Measurements from ENCODE around the gene PRB2. TPM values are rescaled to one million over a fixed set of nuclear protein-coding genes. Genes with fewer than 3 reads are reported as not detected.
"Not testable (repeated sequence)": the region's sequence is repeated elsewhere in the genome, so short reads cannot be mapped to it uniquely, and the experiment has no call there.

Gene PRB2
- polyA plus RNA-seq (2012; ENCODE audit: insufficient read depth, insufficient read length, low read depth): not detected

DNA sequence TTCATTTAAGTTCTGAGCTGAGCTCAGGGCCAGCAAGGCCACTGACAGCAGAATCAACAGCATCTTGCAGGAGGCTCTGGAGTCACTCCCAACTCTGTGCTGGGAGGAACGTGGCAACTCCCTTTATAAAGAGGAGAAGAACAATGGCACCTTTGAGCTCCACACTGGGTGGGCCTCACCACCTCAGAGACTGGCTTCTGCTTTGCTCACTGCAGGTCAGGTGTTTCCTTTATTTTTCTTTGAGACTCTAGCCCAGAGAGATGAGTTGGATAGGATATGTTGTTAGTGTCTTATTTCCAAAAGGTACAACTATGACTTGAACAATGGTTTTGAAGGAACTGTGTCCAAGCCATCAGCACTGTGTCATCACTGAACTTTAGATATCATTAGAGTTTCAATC, at the start of gene PRB2:
Gene PRB2, minus strand, starts transcription at position 101 of the 400 bp plus-strand sequence. Its CDS starts 38 bp downstream, at position 63.
- H3K27me3 ChIP-seq; DNase-seq; H3K4me1 ChIP-seq; H3K9me3 ChIP-seq; H3K4me3 ChIP-seq (ENCODE audit: low read depth, low read length); H3K36me3 ChIP-seq: not testable (repeated sequence)

DNA sequence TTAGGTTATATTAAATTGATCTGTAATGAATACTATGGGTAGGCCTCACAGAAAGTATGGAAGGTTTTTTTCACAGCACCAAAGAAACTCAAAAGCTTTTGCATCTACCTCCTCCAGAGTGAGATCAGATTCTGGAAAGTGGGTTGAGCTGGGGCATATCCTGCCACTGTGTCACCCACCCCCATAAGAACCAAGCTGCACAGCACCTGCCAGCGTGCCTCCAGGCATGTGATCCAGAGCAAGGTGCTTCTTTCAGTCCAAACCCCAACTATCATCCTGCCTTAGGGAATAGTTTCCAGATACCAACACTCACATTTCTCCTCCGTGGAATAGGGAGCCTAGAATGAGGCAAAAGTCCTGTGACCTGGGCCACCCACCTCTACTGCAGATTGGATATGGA, 42.6 kb upstream of the PRB2 start:
- DNase-seq: no peak
- Histone ChIP-seq H3K36me3 (no peaks in the 10 kb centered on the region), H3K4me1 (no peaks in the 10 kb centered on the region), H3K27me3 (no peaks in the 10 kb centered on the region), H3K4me3 (ENCODE audit: low read depth, low read length) (no peak overlapping the region), H3K9me3 (no peaks in the 10 kb centered on the region; the same call in 1 of the 2 replicates)
- TF ChIP-seq CTCF (IDR thresholded peaks at IDR 0.05; ENCODE audit: low read depth, low read length): no peak

DNA sequence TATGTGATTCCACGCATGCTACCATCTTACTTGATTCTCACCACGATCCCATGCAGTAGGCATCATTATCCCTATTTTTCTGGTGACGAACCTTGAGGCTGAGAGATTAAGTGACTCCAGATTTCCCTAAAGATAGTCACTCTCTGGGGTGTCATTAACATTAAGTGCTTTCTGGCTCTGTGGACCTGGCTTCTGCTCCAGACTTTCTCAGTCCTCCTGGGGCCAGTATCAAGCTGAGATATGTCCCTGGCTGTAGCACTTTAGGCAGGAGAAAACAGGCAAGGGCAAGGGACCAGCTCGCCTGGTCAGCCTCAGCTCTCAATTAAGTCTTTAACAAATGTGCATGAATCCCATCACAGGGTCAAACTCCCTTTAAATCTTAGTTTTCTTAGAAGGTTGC, 38.3 kb upstream of the PRB2 start:
- no peak for DNase-seq
- Histone ChIP-seq H3K4me1 (no peaks in the 10 kb centered on the region), H3K36me3 (no peaks in the 10 kb centered on the region), H3K4me3 (ENCODE audit: low read depth, low read length) (no peak overlapping the region), H3K27me3 (no peaks in the 10 kb centered on the region; the same call in 1 of the 2 replicates), H3K9me3 (no peaks in the 10 kb centered on the region; the same call in 1 of the 2 replicates)
- no peak for TF ChIP-seq CTCF (IDR thresholded peaks at IDR 0.05; ENCODE audit: low read depth, low read length)

GRCh38 chr12:11431486-11431885, 36.1 kb upstream of the PRB2 start:
- no peaks in the 10 kb centered on the region for H3K4me1 ChIP-seq
- H3K36me3 ChIP-seq: no peaks in the 10 kb centered on the region
- no peak overlapping the region for H3K4me3 ChIP-seq (ENCODE audit: low read depth, low read length)
- DNase-seq: no peak
- no peaks in the 10 kb centered on the region; the same call in 1 of the 2 replicates for H3K27me3 ChIP-seq
- TF ChIP-seq CTCF (IDR thresholded peaks at IDR 0.05; ENCODE audit: low read depth, low read length): no peak
- H3K9me3 ChIP-seq: no peaks in the 10 kb centered on the region

DNA sequence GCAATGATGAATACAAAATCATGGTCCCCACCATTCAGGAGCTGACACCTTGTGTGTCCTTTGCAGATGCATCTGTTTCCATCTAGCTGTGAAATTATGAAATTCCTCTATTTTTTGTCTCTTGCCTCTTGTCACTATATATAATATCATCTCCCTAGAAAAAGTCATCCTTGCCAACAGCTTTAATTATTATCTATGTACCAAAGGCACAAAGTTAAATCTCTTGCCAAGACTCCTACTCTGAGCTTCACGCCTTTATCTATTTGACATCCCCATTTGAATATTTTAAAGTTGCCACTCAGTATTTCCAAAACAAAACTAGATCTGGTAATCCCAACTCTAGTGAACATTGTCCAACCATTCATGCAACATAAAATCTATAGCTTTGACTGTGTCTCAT, 32.0 kb upstream of the PRB2 start:
- Histone ChIP-seq H3K27me3 (no peaks in the 10 kb centered on the region; the same call in 1 of the 2 replicates), H3K4me3 (ENCODE audit: low read depth, low read length) (no peak overlapping the region), H3K9me3 (no peaks in the 10 kb centered on the region), H3K4me1 (no peaks in the 10 kb centered on the region), H3K36me3 (no peaks in the 10 kb centered on the region)
- TF ChIP-seq CTCF (IDR thresholded peaks at IDR 0.05; ENCODE audit: low read depth, low read length): no peak
- DNase-seq: no peak

DNA sequence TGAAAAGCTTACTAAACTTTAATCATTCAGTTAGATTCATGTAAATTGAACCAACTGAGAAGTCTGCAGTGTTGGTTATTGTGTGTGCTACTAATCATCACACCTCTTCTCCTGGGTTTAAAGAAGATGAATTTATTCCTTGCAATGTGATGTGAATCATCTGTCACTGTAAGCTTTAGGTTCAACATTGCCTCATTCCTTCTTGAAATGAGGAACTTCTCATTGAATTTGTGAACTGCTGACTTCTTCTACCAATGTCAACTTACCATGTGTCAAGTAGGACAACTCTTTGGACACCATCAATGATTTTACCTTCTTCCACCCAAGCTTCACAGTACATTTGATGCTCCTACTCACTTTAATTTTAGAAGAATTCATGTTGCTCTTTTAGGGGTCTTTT, 17.4 kb upstream of the PRB2 start:
- H3K36me3 ChIP-seq: no peaks in the 10 kb centered on the region
- TF ChIP-seq CTCF (IDR thresholded peaks at IDR 0.05; ENCODE audit: low read depth, low read length): no peak
- DNase-seq: no peak
- H3K27me3 ChIP-seq: peaks cover 1% of the 10 kb centered on the region; the same call in 1 of the 2 replicates
- no peaks in the 10 kb centered on the region for H3K4me1 ChIP-seq
- no peak overlapping the region for H3K4me3 ChIP-seq (ENCODE audit: low read depth, low read length)
- H3K9me3 ChIP-seq: peaks cover 4% of the 10 kb centered on the region

DNA sequence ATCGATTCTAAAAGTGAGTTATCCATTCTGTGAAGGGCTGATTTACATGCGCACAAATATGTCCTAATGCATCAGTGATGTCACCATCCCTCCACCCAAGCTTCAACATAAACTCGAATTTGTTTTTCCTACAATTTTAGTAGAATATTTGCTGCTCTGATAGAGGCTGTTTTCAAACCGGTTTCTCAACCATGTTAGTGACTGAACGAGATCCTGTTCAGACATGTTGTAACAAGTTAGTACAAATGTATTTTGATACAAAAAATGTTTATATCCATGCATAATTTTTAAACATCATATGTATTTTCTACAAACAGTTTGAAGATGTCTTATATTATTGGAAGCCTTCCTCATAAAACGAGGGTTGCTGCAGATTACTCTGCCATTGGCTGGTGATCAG, 12.7 kb upstream of the PRB2 start:
- Histone ChIP-seq H3K4me1 (no peaks in the 10 kb centered on the region), H3K9me3 (peaks cover 4% of the 10 kb centered on the region), H3K27me3 (peaks cover 3% of the 10 kb centered on the region; the same call in 1 of the 2 replicates), H3K36me3 (no peaks in the 10 kb centered on the region), H3K4me3 (ENCODE audit: low read depth, low read length) (no peak overlapping the region)
- DNase-seq: no peak
- no peak for TF ChIP-seq CTCF (IDR thresholded peaks at IDR 0.05; ENCODE audit: low read depth, low read length)

All from BE2C (cell line).